Retinal pigment epithelial cell (primary cell): ENCODE results near the gene ORMDL2.

ENCODE experiments used
- DNase-seq: peaks from one replicate; pipeline ENCODE4 v3.0.0-alpha.2; 2010; ENCODE audit warnings: low read depth
- H3K4me3 ChIP-seq: 2 replicates; pipeline ENCODE4 v1.5.1; 2011; ENCODE audit warnings: mild to moderate bottlenecking, low read length, control low read depth, moderate library complexity
- TF ChIP-seq, protein P1 (sequence below): conservative IDR thresholded peaks from 2 replicates; pipeline ENCODE4 v1.5.1; 2011; ENCODE audit warnings: low read depth, low read length, control low read depth, inconsistent platforms

The ORMDL2 gene

DNA sequence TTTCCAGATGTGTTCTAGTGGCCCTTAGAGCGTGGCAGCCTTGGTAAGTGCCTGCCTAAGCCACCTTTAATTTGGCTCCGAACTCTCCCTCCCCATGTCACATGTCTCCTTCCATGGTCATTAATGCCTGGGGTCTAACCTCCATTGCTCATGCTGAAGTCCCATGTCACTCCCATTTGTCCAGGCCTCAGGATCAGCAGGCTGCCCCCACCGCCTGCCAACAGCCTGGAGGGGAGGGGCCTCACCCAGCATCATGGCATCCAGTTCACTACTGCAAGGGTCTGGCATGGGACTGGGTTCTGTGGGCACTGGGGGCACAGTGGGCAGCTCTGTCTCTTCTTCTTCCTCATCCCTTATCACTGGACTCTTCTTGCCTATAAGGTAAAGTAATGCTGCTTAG lies 20.5 kb downstream of the ORMDL2 start:
- TF ChIP-seq, protein P1, sequence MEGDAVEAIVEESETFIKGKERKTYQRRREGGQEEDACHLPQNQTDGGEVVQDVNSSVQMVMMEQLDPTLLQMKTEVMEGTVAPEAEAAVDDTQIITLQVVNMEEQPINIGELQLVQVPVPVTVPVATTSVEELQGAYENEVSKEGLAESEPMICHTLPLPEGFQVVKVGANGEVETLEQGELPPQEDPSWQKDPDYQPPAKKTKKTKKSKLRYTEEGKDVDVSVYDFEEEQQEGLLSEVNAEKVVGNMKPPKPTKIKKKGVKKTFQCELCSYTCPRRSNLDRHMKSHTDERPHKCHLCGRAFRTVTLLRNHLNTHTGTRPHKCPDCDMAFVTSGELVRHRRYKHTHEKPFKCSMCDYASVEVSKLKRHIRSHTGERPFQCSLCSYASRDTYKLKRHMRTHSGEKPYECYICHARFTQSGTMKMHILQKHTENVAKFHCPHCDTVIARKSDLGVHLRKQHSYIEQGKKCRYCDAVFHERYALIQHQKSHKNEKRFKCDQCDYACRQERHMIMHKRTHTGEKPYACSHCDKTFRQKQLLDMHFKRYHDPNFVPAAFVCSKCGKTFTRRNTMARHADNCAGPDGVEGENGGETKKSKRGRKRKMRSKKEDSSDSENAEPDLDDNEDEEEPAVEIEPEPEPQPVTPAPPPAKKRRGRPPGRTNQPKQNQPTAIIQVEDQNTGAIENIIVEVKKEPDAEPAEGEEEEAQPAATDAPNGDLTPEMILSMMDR, result no peak

DNA sequence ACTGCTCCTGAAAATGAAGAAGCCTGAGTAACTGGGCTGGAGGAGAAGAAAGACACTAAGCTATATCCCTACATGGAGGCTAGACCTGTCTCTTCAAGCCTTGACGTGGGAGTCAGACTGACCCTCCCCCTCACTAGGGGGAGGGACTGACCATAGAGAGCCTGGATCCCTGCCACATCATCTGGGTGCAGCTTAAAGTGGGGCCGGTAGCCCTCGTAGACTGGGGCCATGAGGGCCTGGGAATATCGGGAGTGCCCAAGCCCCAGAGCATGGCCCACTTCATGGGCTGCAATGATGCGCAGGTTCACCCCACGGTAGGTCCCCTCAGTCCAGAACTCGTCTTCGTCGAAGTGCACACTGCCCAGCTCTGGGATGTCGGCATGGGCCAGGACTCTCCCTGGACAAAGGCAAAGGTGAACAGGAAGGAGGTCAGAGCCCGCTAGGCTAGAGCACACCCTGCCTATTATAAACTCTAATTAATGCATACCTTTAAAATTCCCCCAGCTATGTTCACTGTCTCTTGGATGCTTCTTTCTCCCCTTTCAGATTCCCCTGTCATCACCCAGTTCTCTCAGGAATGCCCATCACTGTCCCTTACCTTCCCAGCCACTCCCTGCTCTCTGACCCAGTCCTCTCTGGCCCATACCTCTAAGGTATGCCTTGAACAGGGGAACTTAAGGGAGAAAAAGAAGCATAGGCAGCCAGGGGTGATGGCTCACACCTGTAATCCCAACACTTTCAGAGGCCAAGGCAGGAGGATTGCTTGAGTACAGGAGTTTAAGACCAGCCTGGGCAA lies 21.7 kb downstream of the ORMDL2 start:
- DNase-seq, result no peak
- H3K4me3 ChIP-seq, result no peak overlapping the region
- TF ChIP-seq, protein P1, result no peak

More for the DNA sequence above, 20.5 kb downstream of the ORMDL2 start:
- no peak for DNase-seq
- no peak overlapping the region for H3K4me3 ChIP-seq

DNA sequence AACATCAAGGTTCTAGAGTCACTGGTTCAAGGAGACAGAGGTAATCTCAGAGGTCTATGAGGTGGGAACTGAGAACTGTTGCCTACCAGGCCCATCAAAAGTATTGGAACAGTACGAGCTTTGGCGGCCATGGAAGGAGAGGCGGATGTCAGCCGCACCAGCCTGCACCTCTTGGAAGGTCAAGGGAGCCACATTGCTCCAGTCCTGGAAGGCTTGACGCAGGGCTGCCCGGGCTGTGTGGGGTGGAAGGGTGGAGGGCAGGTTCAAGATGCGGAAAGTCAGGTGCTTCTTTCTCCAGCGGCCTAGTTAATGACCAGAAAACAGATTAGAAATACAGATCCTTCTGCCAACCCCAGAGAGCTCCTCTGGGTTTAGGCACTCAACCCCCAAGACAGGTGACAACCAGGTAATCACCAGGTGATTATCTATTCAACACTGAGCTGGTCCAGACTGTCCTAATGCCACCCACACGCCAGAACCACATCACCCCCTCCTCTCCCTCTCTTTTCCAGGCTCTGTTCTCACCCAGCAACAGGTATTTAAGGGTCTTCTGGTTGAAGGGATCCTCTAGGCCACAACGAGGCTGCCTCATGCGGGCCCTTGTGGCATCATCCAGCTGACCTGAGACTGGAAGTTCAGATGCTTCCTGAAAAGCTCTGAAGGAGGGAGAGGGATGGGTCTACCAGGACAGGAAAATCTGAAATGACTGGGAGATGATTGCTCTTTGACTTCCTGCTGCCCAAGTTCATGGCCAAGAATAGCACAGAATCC lies 22.9 kb downstream of the ORMDL2 start:
- DNase-seq, result no peak
- no peak overlapping the region for H3K4me3 ChIP-seq
- TF ChIP-seq, protein P1, result no peak

DNA sequence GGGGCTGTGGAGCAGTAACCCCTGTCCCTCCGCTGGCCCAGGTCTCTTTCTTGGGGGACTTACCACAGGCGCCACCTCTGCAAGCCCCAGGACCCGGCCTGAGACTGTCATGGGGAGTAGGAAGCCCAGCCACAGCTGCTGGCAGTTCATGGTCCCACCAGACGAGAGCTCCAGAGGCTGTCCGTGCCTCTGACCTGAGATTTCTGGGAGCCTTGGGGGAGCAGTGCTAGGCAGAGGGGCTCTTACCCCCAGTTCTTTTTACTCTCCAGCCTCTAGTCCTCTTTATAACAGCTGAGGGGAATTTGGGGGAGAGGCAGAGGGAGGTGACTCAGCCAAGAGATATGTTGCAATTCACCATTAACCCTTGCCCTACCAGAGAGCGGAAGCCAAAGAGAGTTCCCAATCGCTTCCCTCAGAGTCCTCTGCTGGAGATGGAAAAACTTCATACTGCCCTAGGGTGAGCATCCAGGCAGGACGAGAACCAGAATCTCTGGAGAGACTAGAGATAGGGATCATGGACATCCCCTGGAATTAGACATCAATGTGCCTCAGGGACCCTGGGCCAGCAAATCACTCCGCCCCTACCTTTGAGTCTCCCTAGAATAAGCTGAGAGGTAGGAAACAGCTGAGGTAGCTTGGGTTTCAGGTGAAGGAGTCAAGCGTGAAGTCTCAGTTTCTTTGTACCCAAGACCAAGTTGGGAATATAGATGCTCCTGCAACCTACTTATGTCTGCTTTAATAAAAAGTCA lies 25.0 kb downstream of the ORMDL2 start, which contains the start of gene MMP19:
Gene MMP19 (minus strand): TSS at position 256 of the 749 bp plus-strand sequence. CDS start 106 bp downstream, at position 150.
- DNase-seq, result no peak
- no peak within 1 kb of the TSS for H3K4me3 ChIP-seq
- TF ChIP-seq, protein P1, result no peak

DNA sequence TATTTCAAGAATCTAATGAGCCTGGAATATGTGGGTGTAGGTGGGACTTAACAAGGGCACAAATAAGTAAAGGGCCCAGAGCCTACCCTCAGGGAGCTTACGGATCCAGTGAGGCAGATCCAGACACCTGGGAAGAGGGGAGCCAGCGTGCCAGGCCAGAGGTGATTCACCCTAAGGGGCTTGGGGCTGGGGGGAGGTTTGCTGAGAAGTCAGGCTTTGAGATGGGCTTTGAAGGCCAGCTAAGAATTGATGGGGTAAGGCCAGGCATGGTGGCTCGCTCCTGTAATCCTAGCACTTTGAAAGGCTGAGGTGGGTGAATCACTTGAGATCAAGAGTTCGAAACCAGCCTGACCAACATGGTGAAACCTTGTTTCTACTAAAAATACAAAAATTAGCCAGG lies 25.6 kb downstream of the ORMDL2 start:
- H3K4me3 ChIP-seq, result no peak overlapping the region
- no peak for DNase-seq
- TF ChIP-seq, protein P1, result no peak

DNA sequence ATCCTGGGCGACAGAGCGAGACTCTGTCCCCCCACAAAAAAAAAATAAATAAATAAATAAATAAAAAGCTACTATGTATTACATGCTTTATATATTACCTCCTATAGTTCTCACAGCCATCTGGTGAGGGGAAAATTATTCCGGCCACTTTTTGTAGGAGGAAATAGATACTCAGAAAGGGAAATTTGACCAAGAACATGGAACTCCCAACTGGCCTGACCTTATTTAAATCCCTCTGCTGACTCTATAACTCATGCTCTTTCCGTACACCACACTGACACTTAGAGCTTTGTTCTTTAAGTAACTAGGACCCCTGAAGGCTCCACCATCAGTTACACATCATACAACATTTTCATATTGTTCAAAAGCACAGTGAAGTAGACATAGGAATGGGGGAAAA lies 27.1 kb downstream of the ORMDL2 start:
- DNase-seq, result no peak
- TF ChIP-seq, protein P1, result no peak
- H3K4me3 ChIP-seq, result no peak overlapping the region
